Pancreas (tissue), 10 donors: ENCODE measurements around the gene ASF1B. TPM values are rescaled to one million over a fixed set of nuclear protein-coding genes. Genes with fewer than 3 reads are reported as not detected.

Experiments used
- ATAC-seq, 4 donors: fragments of 200-7000 bp; cut with Tn5 transposase; one replicate each; pipeline versions ENCODE4 v1.8.0 to v1.9.1; 2020; ENCODE audit warnings: mild to moderate bottlenecking in 4 of 4, moderate library complexity in 4 of 4
- DNase-seq, 6 donors: peaks; one replicate each; pipeline ENCODE4 v3.0.0-alpha.2; 2020
- FAIRE-seq: peaks from 2 replicates; lab custom pipeline; 2012; peaks lifted over from hg19 to GRCh38; lab: Jason Lieb, UNC
- H3K27ac ChIP-seq, 4 donors: fragments of 200-600 bp; sonication (generic); 1 replicate in 3 of 4; 2 replicates in 1 of 4; pipeline versions ENCODE4 v1.5.0 to v1.8.0; 2020
- H3K27me3 ChIP-seq, 4 donors: fragments of 200-600 bp; one replicate each; pipeline ENCODE4 v1.8.0; 2021
- H3K36me3 ChIP-seq, 3 donors: fragments of 200-600 bp; sonication (generic) in 1 of 3; one replicate each; pipeline versions ENCODE4 v1.5.0 to v1.8.0; 2020 to 2021
- H3K4me1 ChIP-seq, 3 donors: fragments of 200-600 bp; one replicate each; pipeline ENCODE4 v1.8.0; 2021
- H3K4me3 ChIP-seq, 4 donors: fragments of 200-600 bp; sonication (generic) in 2 of 4; one replicate each; pipeline versions ENCODE4 v1.5.0 to v1.8.0; 2020 to 2021
- H3K9me3 ChIP-seq, 4 donors: fragments of 200-600 bp; one replicate each; pipeline ENCODE4 v1.8.0; 2021
- WGBS, 2 donors: extraction: QIAGEN DNeasy Blood & Tissue Kit; methylation state at CpG; one replicate each; pipeline ENCODE4 v1.1.7; 2013; 5-methylcytosine and 5-hydroxymethylcytosine counted together
- intact Hi-C, 3 donors: fragments of 100-400 bp; cut with DNase I; formaldehyde crosslinking; loops; one replicate each; pipeline versions ENCODE4 v1.11.1 to v1.14.2; 2022
- polyA plus RNA-seq, 2 donors: library from polyadenylated mRNA; stranded (reverse); fragments of 200-250 nt; gene quantifications; one replicate each; pipeline ENCODE4 v1.2.3, GENCODE V29; 2013
- total RNA-seq, 6 donors: library from RNA; stranded (reverse); fragmentation: NEBNext Ultra II Directional in 4 of 6; extraction: Animal tissue kit (Norgen Biotek cat#: 25700) in 4 of 6; gene quantifications; one replicate each; pipeline versions ENCODE4 v1.2.1 to v1.2.4, GENCODE V29; 2021 to 2023
- TF ChIP-seq, protein P1 (sequence below), 4 donors: fragments of 200-600 bp; sonication (generic) in 3 of 4; IDR thresholded peaks; one replicate each; pipeline versions ENCODE4 v1.5.0 to v1.8.0; 2021; ENCODE audit warnings: antibody characterized with exemption in 4 of 4
- donor health status: healthy with polysubstance abuse.
- donor health status: DM: no; HTN: no; CAD: no; lungs with moderate emphysema.
- donor health status: DM: no; HTN: no; CAD: no.
- donor health status: control.
- donor health status: control.
- donor health status: Bipolar disorder and iron deficiency.
- donor health status: DM: yes; HTN: yes; CAD: no.
- donor health status: DM: no; HTN: no; CAD: no.
- donor health status: DM: no; HTN: no; CAD: no.
- donor health status: DM: yes; HTN: yes; CAD: no.

ASF1B gene
- total and polyA plus RNA-seq, 8 donors, result 0.14 to 1.1 (median 0.41) TPM

DNA sequence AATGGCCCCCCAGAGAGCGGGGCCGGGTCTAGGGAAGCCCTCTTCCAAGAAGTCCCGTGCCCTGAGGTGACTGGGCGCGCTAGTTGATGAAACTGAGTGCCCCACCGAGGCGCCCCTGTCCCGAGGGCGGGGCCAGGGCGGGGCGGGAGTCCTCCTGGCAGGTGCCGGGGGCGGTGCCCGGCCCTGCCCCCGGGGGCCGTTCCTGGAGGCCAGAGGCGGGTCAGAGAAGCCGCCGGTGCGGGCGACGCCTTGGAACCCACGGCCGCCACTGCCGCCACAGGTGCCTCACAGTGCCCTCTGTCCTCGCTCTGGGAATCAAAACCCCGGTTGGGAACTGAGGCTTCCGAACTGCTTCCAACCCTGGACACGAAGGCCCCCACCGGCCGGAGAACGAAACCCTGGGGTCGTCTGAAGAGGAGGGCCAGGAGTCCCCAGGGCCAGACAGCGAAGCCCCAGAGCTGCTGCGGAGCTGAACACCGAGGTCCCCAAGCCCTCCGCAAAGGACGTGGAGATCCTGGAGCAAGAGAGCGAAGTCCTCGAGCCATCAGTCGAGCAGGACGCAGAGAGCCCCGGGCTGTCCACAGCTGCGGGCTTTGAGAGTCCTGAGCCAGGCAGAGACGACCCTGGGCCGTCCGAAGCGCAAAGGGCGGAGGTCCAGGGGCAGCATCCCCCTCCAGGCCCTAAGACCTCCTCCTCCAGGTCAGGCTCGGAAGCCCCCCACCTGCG is 63.7 kb downstream of the ASF1B start, which contains the start of gene MISP3:
MISP3 (plus strand) TSS at position 252 of the 726 bp plus-strand sequence. CDS start 524 bp downstream, outside the sequence.
- ATAC-seq, result peak; percentile 75 to 80 (median 78)
- Histone ChIP-seq H3K4me3 (peak within 1 kb of the TSS; percentile 80 to 88 (median 84)), H3K27ac (peak within 1 kb of the TSS; percentile 93 to 98 (median 96)), H3K9me3 (no peaks in the 10 kb centered on the region), H3K36me3 (no peaks in the 10 kb centered on the region), H3K4me1 (peaks cover 3 to 11% (median 10%) of the 10 kb centered on the region in 3 donors), H3K27me3 (no peaks in the 10 kb centered on the region)
- DNase-seq, result peak; percentile 86 to 94 (median 88)
- TF ChIP-seq, protein P1, sequence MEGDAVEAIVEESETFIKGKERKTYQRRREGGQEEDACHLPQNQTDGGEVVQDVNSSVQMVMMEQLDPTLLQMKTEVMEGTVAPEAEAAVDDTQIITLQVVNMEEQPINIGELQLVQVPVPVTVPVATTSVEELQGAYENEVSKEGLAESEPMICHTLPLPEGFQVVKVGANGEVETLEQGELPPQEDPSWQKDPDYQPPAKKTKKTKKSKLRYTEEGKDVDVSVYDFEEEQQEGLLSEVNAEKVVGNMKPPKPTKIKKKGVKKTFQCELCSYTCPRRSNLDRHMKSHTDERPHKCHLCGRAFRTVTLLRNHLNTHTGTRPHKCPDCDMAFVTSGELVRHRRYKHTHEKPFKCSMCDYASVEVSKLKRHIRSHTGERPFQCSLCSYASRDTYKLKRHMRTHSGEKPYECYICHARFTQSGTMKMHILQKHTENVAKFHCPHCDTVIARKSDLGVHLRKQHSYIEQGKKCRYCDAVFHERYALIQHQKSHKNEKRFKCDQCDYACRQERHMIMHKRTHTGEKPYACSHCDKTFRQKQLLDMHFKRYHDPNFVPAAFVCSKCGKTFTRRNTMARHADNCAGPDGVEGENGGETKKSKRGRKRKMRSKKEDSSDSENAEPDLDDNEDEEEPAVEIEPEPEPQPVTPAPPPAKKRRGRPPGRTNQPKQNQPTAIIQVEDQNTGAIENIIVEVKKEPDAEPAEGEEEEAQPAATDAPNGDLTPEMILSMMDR (IDR thresholded peaks at IDR 0.05), result no peak
- no peak for FAIRE-seq
- intact Hi-C loops, result loop anchor here in 2 of 3 donors (5.0 kb wide), 1 partner anchor 190 kb away; no protein-coding TSS in a partner anchor
- WGBS, 2 donors, result 1% methylated on average over 45 to 51 of the region's 51 CpGs

GRCh38 chr19:14070268-14071050 is 65.9 kb downstream of the ASF1B start:
- 95 to 97% methylated on average over 43 of the region's 43 CpGs for WGBS, 2 donors
- intact Hi-C loops, result loop anchor here in 2 of 3 donors (5.0 kb wide), 1 partner anchor 188 kb away; no protein-coding TSS in a partner anchor
- no peak for FAIRE-seq

More at GRCh38 chr19:14070268-14071050, 65.9 kb downstream of the ASF1B start:
- no peaks in the 10 kb centered on the region for H3K36me3 ChIP-seq
- no peaks in the 10 kb centered on the region for H3K9me3 ChIP-seq
- peaks cover 3 to 8% (median 8%) of the 10 kb centered on the region in 3 donors for H3K4me1 ChIP-seq
- TF ChIP-seq, protein P1 (IDR thresholded peaks at IDR 0.05), result no peak
- ATAC-seq, result no peak
- no peak overlapping the region for H3K27ac ChIP-seq
- no peak overlapping the region for H3K4me3 ChIP-seq
- H3K27me3 ChIP-seq, result no peaks in the 10 kb centered on the region
- peak in 1 of 6 donors; percentile 52 for DNase-seq

Other genes with a start within 250 kb of the ASF1B start
- 1 to 10 TPM; 2.6 to 4.5 (median 3.9) TPM for gene BRME1, start 230.5 kb downstream of the ASF1B start, total RNA-seq
- gene BRME1, start 230.5 kb downstream of the ASF1B start, polyA plus RNA-seq, result 10 to 100 TPM in 1 of 2 donors, 1 to 10 TPM in 1; 8.1 to 15.3 TPM
- 10 to 100 TPM; 23.0 to 29.7 (median 26.2) TPM for gene CC2D1A, start 230.4 kb downstream of the ASF1B start, total RNA-seq
- 10 to 100 TPM; 57.5 to 78.6 TPM for gene CC2D1A, start 230.4 kb downstream of the ASF1B start, polyA plus RNA-seq
- gene PODNL1, start 198.2 kb downstream of the ASF1B start, total RNA-seq, result 1 to 10 TPM in 1 of 6 donors, under 1 TPM in 3, not detected in 2; 0.25 to 2.0 (median 0.84) TPM
- under 1 TPM; 0.40 to 0.76 TPM for gene PODNL1, start 198.2 kb downstream of the ASF1B start, polyA plus RNA-seq
- 10 to 100 TPM in 3 of 6 donors, 1 to 10 TPM in 3; 7.8 to 15.2 (median 10.3) TPM for gene DCAF15, start 184.1 kb downstream of the ASF1B start, total RNA-seq
- 10 to 100 TPM; 37.8 to 50.7 TPM for gene DCAF15, start 184.1 kb downstream of the ASF1B start, polyA plus RNA-seq
- gene RFX1, start 130.3 kb downstream of the ASF1B start, total RNA-seq, result 10 to 100 TPM in 1 of 6 donors, 1 to 10 TPM in 5; 5.5 to 10.6 (median 6.8) TPM
- 10 to 100 TPM; 11.7 to 55.6 TPM for gene RFX1, start 130.3 kb downstream of the ASF1B start, polyA plus RNA-seq
- gene RLN3, start 108.4 kb downstream of the ASF1B start, total RNA-seq, result not detected
- gene RLN3, start 108.4 kb downstream of the ASF1B start, polyA plus RNA-seq, result not detected
- 1 to 10 TPM in 5 of 6 donors, under 1 TPM in 1; 0.88 to 8.2 (median 1.9) TPM for gene IL27RA, start 104.8 kb downstream of the ASF1B start, total RNA-seq
- 1 to 10 TPM; 1.4 to 3.1 TPM for gene IL27RA, start 104.8 kb downstream of the ASF1B start, polyA plus RNA-seq
- gene PALM3, start 74.5 kb downstream of the ASF1B start, total RNA-seq, result 10 to 100 TPM in 5 of 6 donors, 1 to 10 TPM in 1; 5.6 to 21.2 (median 15.9) TPM
- gene PALM3, start 74.5 kb downstream of the ASF1B start, polyA plus RNA-seq, result 100 to 1,000 TPM in 1 of 2 donors, 10 to 100 TPM in 1; 61.9 to 155 TPM
- gene MISP3, start 63.8 kb downstream of the ASF1B start, total RNA-seq, result 1 to 10 TPM; 6.4 to 9.4 (median 7.4) TPM
- gene MISP3, start 63.8 kb downstream of the ASF1B start, polyA plus RNA-seq, result 10 to 100 TPM; 13.3 to 21.4 TPM
- not detected for gene C19orf67, start 50.8 kb downstream of the ASF1B start, total RNA-seq
- gene C19orf67, start 50.8 kb downstream of the ASF1B start, polyA plus RNA-seq, result not detected
- 10 to 100 TPM in 4 of 6 donors, 1 to 10 TPM in 2; 7.9 to 24.3 (median 15.1) TPM for gene SAMD1, start 45.8 kb downstream of the ASF1B start, total RNA-seq
- 10 to 100 TPM; 17.2 TPM for gene SAMD1, start 45.8 kb downstream of the ASF1B start, polyA plus RNA-seq
- 10 to 100 TPM; 25.3 to 42.9 (median 35.5) TPM for gene PRKACA, start 18.8 kb downstream of the ASF1B start, total RNA-seq
- 10 to 100 TPM; 27.5 to 28.2 TPM for gene PRKACA, start 18.8 kb downstream of the ASF1B start, polyA plus RNA-seq
- 10 to 100 TPM in 2 of 6 donors, 1 to 10 TPM in 4; 8.3 to 11.7 (median 9.6) TPM for gene ADGRL1, start 69.6 kb upstream of the ASF1B start, total RNA-seq
- 10 to 100 TPM; 10.1 to 16.8 TPM for gene ADGRL1, start 69.6 kb upstream of the ASF1B start, polyA plus RNA-seq
- gene ADGRE5, start 244.9 kb upstream of the ASF1B start, total RNA-seq, result 10 to 100 TPM; 23.0 to 37.7 (median 31.2) TPM
- 10 to 100 TPM; 14.0 to 19.5 TPM for gene ADGRE5, start 244.9 kb upstream of the ASF1B start, polyA plus RNA-seq